ENCODE data around the gene GPC3. TPM values are rescaled to one million over a fixed set of nuclear protein-coding genes. Genes with fewer than 3 reads are reported as not detected.

Gene GPC3
- total RNA-seq, 1 experiment from 2014 or later, result 233 TPM

GRCh38 chrX:133652185-133652584 lies 333.2 kb downstream of the GPC3 start:
- no peak for TF ChIP-seq CTCF (IDR thresholded peaks at IDR 0.05; ENCODE audit: insufficient read depth in 1 of 2, low read depth in 1 of 2, low read length in 1 of 2, severe bottlenecking in 1 of 2, unreplicated experiment in 1 of 2)
- no peaks in the 10 kb centered on the region for H3K4me1 ChIP-seq
- ChIA-PET CTCF (no interaction called here), POLR2A (no interaction called here)
- no peak overlapping the region for H3K4me3 Mint-ChIP-seq (ENCODE audit: unreplicated experiment)
- no peaks in the 10 kb centered on the region for H3K27me3 Mint-ChIP-seq (ENCODE audit: insufficient read depth, unreplicated experiment)
- no peaks in the 10 kb centered on the region for H3K4me1 Mint-ChIP-seq (ENCODE audit: low read depth, unreplicated experiment)
- no peak overlapping the region for H3K27ac Mint-ChIP-seq (ENCODE audit: unreplicated experiment)
- H3K36me3 Mint-ChIP-seq (ENCODE audit: insufficient read depth, unreplicated experiment), result no peaks in the 10 kb centered on the region
- DNase-seq, result no peak
- H3K36me3 ChIP-seq (ENCODE audit: control insufficient read depth, insufficient read depth, low read length), result no peaks in the 10 kb centered on the region
- H3K9me3 ChIP-seq, result no peaks in the 10 kb centered on the region
- no peaks in the 10 kb centered on the region for H3K27me3 ChIP-seq (replicated peaks; ENCODE audit: control insufficient read depth, insufficient read depth, low read length)
- H3K9me3 Mint-ChIP-seq (ENCODE audit: unreplicated experiment), result no peaks in the 10 kb centered on the region
- intact Hi-C loops (cut with micrococcal nuclease; ENCODE audit: unreplicated experiment), result no loop called here
- BruUV-seq (replicated peaks), result no TSS peak
- H3K4me3 ChIP-seq (ENCODE audit: low read depth, low read length), result no peak overlapping the region

GRCh38 chrX:133650239-133650638 lies 335.2 kb downstream of the GPC3 start:
- Histone ChIP-seq H3K4me1 (no peaks in the 10 kb centered on the region), H3K9me3 (no peaks in the 10 kb centered on the region), H3K36me3 (ENCODE audit: control insufficient read depth, insufficient read depth, low read length) (no peaks in the 10 kb centered on the region), H3K4me3 (ENCODE audit: low read depth, low read length) (no peak overlapping the region), H3K27me3 (replicated peaks; ENCODE audit: control insufficient read depth, insufficient read depth, low read length) (no peaks in the 10 kb centered on the region)
- Mint-ChIP-seq H3K9me3 (ENCODE audit: unreplicated experiment) (no peaks in the 10 kb centered on the region), H3K36me3 (ENCODE audit: insufficient read depth, unreplicated experiment) (peaks cover 5% of the 10 kb centered on the region), H3K27me3 (ENCODE audit: insufficient read depth, unreplicated experiment) (no peaks in the 10 kb centered on the region), H3K4me1 (ENCODE audit: low read depth, unreplicated experiment) (no peaks in the 10 kb centered on the region), H3K4me3 (ENCODE audit: unreplicated experiment) (no peak overlapping the region), H3K27ac (ENCODE audit: unreplicated experiment) (no peak overlapping the region)
- CTCF ChIA-PET, result no interaction called here
- POLR2A ChIA-PET, result no interaction called here
- no peak for TF ChIP-seq CTCF (IDR thresholded peaks at IDR 0.05; ENCODE audit: insufficient read depth in 1 of 2, low read depth in 1 of 2, low read length in 1 of 2, severe bottlenecking in 1 of 2, unreplicated experiment in 1 of 2)
- DNase-seq, result no peak
- no TSS peak for BruUV-seq (replicated peaks)
- intact Hi-C loops (cut with micrococcal nuclease; ENCODE audit: unreplicated experiment), result no loop called here

GRCh38 chrX:133649651-133650050 lies 335.7 kb downstream of the GPC3 start:
- Histone ChIP-seq H3K4me1 (no peaks in the 10 kb centered on the region), H3K36me3 (ENCODE audit: control insufficient read depth, insufficient read depth, low read length) (no peaks in the 10 kb centered on the region), H3K4me3 (ENCODE audit: low read depth, low read length) (no peak overlapping the region), H3K9me3 (no peaks in the 10 kb centered on the region), H3K27me3 (replicated peaks; ENCODE audit: control insufficient read depth, insufficient read depth, low read length) (no peaks in the 10 kb centered on the region)
- CTCF ChIA-PET, result no interaction called here
- TF ChIP-seq CTCF (IDR thresholded peaks at IDR 0.05; ENCODE audit: insufficient read depth in 1 of 2, low read depth in 1 of 2, low read length in 1 of 2, severe bottlenecking in 1 of 2, unreplicated experiment in 1 of 2), result no peak
- Mint-ChIP-seq H3K4me1 (ENCODE audit: low read depth, unreplicated experiment) (no peaks in the 10 kb centered on the region), H3K27ac (ENCODE audit: unreplicated experiment) (no peak overlapping the region), H3K36me3 (ENCODE audit: insufficient read depth, unreplicated experiment) (peaks cover 5% of the 10 kb centered on the region), H3K4me3 (ENCODE audit: unreplicated experiment) (no peak overlapping the region), H3K9me3 (ENCODE audit: unreplicated experiment) (no peaks in the 10 kb centered on the region), H3K27me3 (ENCODE audit: insufficient read depth, unreplicated experiment) (no peaks in the 10 kb centered on the region)
- intact Hi-C loops (cut with micrococcal nuclease; ENCODE audit: unreplicated experiment), result no loop called here
- POLR2A ChIA-PET, result no interaction called here
- no TSS peak for BruUV-seq (replicated peaks)
- DNase-seq, result no peak
